NCI-H460 (cell line): ENCODE data around the gene FASTKD3. TPM values are rescaled to one million over a fixed set of nuclear protein-coding genes. Genes with fewer than 3 reads are reported as not detected.
"Not testable (repeated sequence)": the region's sequence is repeated elsewhere in the genome, so short reads cannot be mapped to it uniquely, and the experiment has no call there.

Source experiments
- DNase-seq: peaks from one replicate; pipeline ENCODE4 v3.0.0-alpha.2; 2016; ENCODE audit warnings: low read depth; ENCODE audit errors: extremely low read depth
- polyA plus RNA-seq: library from polyadenylated mRNA; depleted of rRNA; stranded (reverse); fragments of >200 nt; gene quantifications from 2 replicates; pipeline ENCODE4 v1.2.3, GENCODE V29; 2014; cell fraction: nucleus; rRNA removed
- total RNA-seq: library from RNA; depleted of rRNA; stranded (reverse); fragments of >200 nt; shearing (Covaris generic); gene quantifications from 2 replicates; pipeline ENCODE4 v1.2.3, GENCODE V29; 2014; rRNA removed

The FASTKD3 gene
- 23.7 and 25.2 TPM in 2 replicates for total RNA-seq
- 36.2 and 41.1 TPM in 2 replicates for polyA plus RNA-seq

GRCh38 chr5:7868773-7869473 lies at the start of gene FASTKD3, which contains the start of gene MTRR:
Gene FASTKD3, minus strand, starts transcription at chr5:7869031. Its CDS starts 948 bp downstream, at chr5:7868083.
Gene MTRR, plus strand, starts transcription at chr5:7869148. Its CDS starts 1,647 bp downstream, at chr5:7870795.
- peak; percentile 90 for DNase-seq

GRCh38 chr5:7917130-7918123 lies 48.6 kb upstream of the FASTKD3 start:
- no peak for DNase-seq

DNA sequence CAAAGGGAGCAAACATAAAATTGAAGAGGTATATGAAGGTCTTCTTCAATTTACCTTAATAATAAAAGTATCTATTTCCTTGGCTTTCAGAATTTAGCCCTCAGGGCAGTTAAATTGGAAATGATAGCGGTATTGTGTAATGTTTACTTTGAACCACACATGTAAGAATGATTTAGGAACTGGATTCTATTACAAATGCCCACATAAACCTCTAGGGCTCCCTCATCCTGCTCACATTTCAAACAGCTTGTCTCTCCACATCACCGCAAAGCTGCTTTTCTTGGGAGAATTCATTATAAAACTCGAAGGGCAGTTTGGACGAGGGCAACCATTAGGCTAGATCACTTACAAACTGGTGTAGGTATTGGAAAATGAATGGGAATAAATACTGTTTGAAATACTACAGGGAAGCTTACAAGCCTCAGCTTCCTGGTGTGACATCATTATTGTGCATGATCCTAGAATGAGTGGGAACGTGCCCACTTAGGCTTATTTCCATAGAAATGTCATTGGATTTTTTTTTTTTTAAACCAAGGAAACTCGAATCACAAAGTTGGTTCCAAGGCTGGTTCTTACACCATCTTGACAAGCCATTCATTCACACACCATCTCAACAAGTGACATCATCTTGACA lies 47.5 kb upstream of the FASTKD3 start:
- DNase-seq: no peak

- DNase-seq: not testable (repeated sequence)
Observed at GRCh38 chr5:7911429-7911771, 42.6 kb upstream of the FASTKD3 start.

DNA sequence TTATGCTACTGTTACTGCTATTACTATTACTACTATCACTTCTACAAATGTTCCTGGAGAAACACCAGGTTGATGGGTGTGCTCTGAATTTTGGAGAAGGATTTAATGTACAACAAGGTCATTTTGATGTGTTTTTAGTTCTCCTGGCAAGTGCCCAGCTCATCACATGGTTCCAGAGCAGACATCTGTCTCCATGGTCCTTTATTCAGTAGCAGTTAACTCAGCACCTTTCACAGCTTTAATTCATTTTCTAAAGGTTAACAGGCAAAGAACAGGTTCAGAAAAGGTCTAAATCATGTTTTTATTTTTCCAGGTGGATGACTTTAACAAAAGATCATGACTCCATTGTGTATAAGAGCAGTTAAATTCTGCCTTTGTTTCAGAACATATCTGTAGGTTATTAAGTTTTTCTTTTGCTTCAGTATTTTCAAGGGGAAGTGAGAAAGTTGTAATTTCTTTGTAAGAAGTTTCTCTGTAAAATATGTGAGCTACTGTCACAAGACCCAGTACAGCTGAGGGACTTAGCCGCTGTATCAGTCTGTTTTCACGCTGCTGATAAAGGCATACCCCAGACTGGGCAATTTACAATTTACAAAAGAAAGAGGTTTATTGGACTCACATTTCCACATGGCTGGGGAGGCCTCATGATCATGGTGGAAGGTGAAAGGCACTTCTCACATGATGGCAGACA lies 42.1 kb upstream of the FASTKD3 start:
- no peak for DNase-seq

DNA sequence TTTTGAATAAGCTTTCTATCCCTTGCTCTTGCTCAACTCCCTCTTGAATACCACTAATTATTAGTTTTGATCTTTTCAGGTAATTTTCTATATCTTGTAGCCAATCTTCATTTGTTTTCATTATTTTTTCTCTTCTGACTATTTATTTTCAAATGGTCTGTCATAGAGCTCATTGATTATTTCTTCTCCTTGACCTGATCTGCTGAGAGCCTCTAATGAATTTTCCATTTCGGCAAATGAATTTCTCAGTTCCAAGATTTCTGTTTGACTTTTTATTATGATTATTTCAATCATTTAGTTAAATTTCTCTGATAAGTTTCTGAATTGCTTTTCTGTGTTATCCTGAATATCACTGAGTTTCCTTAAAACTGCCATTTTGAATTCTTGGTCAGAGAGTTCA lies 39.5 kb upstream of the FASTKD3 start:
- no peak for DNase-seq

DNA sequence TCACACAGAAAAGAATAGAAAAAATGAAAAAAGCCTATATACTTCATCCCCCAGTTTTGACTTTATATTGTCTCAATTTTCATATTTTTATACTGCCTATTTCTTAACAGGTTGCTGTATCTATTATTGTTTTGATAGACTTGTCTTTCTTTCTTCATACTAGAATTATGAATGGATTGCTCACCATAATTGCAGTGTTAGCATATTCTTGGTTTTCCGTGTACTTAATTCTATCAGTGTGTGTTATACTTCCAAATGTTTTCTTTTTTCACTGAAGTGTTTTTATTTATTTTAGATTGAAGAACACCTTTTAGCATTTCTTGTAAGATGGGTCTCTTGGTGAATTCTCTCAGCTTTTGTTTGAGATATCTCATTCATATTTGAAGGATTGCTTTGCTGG lies 38.8 kb upstream of the FASTKD3 start:
- DNase-seq: no peak

- no peak for DNase-seq
Observed at GRCh38 chr5:7904170-7904569, 35.3 kb upstream of the FASTKD3 start.

GRCh38 chr5:7902666-7903625 lies 34.1 kb upstream of the FASTKD3 start:
- no peak for DNase-seq

DNA sequence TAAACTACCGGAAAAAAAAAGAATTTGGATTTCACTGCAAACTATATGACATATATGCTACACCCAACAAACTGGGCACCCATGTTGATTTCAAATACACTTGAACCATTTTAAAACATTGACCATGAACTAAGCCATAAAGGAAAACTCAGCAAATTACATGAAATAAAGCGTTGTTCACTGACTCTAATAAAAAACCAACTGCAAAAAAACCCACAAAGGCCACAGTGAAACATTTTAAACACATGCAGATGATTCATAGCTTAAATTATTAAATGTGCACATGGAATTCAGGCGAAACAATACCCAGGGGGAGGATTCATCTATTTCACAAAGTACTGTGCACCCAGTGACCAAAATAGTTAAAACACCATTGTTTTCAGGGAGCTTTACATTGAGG lies 33.4 kb upstream of the FASTKD3 start:
- DNase-seq: no peak

DNA sequence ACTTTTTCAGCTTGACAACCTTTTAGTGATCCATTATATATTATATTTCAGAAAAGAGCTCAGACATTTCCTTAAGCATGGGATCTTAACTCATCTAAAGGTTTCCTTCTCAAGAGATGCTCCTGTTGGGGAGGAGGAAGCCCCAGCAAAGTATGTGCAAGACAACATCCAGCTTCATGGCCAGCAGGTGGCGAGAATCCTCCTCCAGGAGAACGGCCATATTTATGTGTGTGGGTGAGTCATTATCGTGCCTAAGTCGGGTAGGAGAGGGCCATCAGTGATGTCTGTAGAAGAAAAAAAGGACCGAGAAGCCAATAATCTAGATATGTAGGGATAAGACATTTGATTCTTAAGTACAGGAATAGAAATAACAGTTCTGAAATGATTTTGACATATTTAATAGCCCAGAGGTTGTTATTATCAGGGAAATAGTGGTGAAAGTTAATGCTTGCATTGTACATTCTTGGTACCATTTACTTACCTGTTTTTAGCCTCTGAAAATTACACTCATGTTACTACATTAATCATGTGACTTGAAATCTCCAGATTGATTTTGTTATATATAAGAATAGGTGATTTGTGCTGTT lies 28.3 kb upstream of the FASTKD3 start:
- DNase-seq: peak; percentile 64

DNA sequence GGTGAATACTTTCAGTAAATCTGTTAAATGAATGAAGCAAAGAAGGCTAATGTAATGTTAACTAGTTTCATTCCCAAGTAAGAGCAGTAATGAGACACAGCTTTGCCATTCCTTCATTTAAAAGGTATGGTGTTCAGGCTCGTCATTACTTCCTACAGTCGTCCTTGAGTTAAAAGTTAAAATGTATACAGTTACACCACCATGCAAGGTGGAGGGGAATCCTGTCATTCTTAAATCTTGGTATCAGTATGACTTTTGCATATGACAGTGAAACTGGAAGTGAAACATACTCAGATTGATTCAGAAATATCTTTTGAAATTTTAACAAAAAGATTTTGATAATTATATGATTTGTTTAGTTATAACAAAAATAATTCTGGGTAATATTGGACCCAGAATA lies 26.0 kb upstream of the FASTKD3 start:
- DNase-seq: no peak

GRCh38 chr5:7894439-7894838 lies 25.6 kb upstream of the FASTKD3 start:
- no peak for DNase-seq

GRCh38 chr5:7888901-7889300 lies 20.1 kb upstream of the FASTKD3 start:
- DNase-seq: no peak

DNA sequence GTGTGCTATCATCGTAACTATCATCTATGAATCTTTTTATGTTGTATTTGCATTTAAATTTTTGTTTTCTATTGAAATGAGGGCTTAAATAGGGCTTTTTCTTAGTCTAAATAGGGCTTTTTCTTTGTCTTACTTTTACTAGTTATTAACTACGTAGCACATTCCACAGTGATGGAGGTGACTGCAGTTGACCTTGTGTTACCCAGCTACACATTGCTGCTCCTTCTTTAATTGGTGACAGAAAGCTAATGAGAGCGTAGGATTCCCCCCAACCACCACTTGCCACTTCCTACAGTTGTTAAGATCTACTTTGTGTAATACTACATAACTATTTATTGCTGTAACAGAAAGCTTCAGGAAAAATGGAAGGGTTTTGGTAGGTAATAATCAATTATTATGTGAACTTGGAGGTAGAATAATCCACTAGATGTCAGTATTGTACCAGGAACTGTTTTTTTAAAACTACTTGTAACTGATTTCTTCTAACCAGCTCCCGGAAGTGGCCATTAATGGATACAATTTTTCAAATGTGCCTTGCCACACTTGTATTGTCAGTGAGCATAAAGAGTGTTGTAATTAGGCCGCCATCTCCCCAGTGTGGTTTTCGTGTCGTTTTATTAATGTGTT lies 18.1 kb upstream of the FASTKD3 start:
- DNase-seq: peak; percentile 36

DNA sequence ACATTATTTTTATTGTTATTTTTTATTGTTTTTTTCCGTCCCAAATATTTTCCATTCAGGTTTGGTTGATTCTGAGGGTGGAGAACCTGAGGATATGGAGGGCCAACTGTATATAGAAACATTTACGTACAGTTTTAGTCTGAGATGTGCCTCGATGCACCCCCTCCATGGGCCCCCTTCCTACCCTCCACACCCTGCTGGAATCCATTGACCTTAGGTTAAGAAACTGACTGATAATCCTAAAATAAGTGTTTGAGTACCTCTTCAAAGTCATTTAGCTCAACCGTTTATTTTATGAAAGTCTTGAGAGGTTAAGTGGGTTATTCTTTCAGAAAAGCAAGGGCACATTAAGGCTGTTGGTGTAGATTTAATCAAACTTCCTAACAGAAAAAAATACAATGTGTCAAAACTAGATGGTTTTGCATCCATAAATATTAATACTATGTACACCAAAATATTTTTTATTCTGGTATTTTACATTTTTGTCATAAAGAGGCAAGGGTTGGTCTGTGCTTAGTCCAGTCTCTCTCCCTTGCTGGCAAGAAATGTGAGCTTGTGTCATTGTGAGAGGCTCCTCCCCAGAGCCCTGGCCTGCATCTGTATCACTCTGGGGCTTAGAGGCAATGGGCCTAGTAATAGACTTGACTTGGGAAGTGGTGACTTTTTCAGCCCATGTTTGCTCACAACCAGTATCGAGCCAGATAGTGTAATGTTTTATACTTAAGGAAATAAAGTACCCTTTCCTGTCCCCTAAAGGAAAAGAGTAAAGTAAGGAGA lies 15.8 kb upstream of the FASTKD3 start:
- no peak for DNase-seq

DNA sequence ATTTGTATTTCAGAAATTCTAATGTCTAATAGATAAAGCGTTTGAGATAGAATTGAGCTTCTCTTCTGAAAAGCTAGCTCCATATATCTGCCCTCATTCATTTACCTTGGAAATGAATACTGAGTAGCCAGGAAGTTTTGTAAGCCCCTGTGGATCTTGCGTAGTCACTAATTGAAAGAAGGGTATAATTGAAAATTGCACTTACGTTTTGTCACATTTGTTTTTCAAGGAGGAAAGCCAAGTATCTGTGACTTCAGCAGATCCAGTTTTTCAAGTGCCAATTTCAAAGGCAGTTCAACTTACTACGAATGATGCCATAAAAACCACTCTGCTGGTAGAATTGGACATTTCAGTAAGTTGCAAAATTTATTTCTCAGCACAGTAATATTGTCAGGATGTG lies 14.1 kb upstream of the FASTKD3 start:
- DNase-seq: no peak

DNA sequence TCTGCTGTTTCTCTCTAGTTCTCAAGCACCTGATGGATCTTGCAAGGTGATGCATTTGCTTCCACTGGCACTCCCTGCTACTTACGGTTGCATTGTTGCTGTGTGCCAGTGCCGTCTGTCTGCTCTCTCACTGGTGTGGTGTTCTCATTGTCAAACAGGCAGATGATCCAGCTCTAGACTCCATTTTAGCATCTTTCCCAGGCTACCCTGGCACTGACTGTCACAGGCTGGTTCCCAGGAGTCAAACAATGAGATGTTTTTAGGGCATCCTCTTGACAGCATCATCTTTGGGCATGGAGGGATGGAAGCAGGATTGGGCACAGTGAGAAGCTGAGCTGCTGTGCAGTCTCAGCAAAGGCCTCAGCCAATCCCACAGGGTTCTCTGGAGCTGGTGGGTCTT lies 13.0 kb upstream of the FASTKD3 start:
- no peak for DNase-seq
